HepG2 (cell line): ENCODE results near the gene SLC13A1. TPM values are rescaled to one million over a fixed set of nuclear protein-coding genes. Genes with fewer than 3 reads are reported as not detected.

Experiments used
- ATAC-seq: fragments of 200-7000 bp; cut with Tn5 transposase; 3 replicates; pipeline ENCODE4 v1.9.1; 2020; ENCODE audit warnings: mild to moderate bottlenecking, moderate library complexity
- BruUV-seq: library from RNA; stranded (reverse); fragments of 400-500 nt; replicated peaks from 2 replicates; lab custom pipeline; 2021; lab: Mats Ljungman, UMichigan
- CTCF ChIA-PET: fragments of 300-600 bp; formaldehyde crosslinking; extraction: SDS; loops from one replicate; lab custom pipeline; 2021; ENCODE audit warnings: low total read pairs, inconsistent platforms, low intra/inter-chr PET ratio; lab: Yijun Ruan, JAX
- POLR2A ChIA-PET: fragments of 350-600 bp; sonication (Branson Sonifier 250); formaldehyde crosslinking; loops from one replicate; lab custom pipeline; 2020; ENCODE audit warnings: antibody characterized with exemption, inconsistent platforms; lab: Yijun Ruan, JAX
- DNase-seq: peaks from one replicate; pipeline ENCODE4 v3.0.0-alpha.2; 2015; ENCODE audit warnings: low spot score
- FAIRE-seq: peaks from 3 replicates; lab custom pipeline; 2011; peaks lifted over from hg19 to GRCh38; lab: Jason Lieb, UNC
- H2AFZ ChIP-seq: one replicate; pipeline ENCODE4 v1.6.1; 2011; ENCODE audit warnings: low read length, inconsistent platforms
- H3K27ac ChIP-seq: fragments of 300-600 bp; 3 replicates; pipeline ENCODE4 v1.8.0; 2011; ENCODE audit warnings: mixed run types, mild to moderate bottlenecking, mixed read lengths, low read length, inconsistent platforms; ENCODE audit not compliant: insufficient read depth; ENCODE audit errors: extremely low read length
- H3K27me3 ChIP-seq, 2 experiments: fragments of 200-600 bp in 1 of 2; 2 replicates in 1 of 2; 3 replicates in 1 of 2; pipeline versions ENCODE4 v1.6.0 to v1.8.0; 2011; ENCODE audit warnings: low read length in 2 of 2, mild to moderate bottlenecking in 2 of 2, moderate library complexity in 2 of 2, inconsistent platforms in 1 of 2; ENCODE audit not compliant: insufficient read depth in 2 of 2, control insufficient read depth in 1 of 2
- H3K36me3 ChIP-seq, 2 experiments: fragments of 200-600 bp in 1 of 2; replicated peaks in 1 of 2; 2 replicates in 1 of 2; 3 replicates in 1 of 2; pipeline versions ENCODE4 v1.5.1 to v1.8.0; 2011; ENCODE audit warnings: low read length in 2 of 2, inconsistent platforms in 1 of 2; ENCODE audit not compliant: insufficient read depth in 2 of 2, control insufficient read depth in 1 of 2
- H3K4me1 ChIP-seq: 2 replicates; pipeline ENCODE4 v1.5.1; 2012; ENCODE audit warnings: low read length, inconsistent platforms; ENCODE audit not compliant: insufficient read depth
- H3K4me2 ChIP-seq: 2 replicates; pipeline ENCODE4 v1.6.0; 2011; ENCODE audit warnings: low read depth, low read length, inconsistent platforms
- H3K4me3 ChIP-seq, 3 experiments: fragments of 200-600 bp in 1 of 3; sonication (generic), shearing (Covaris generic) in 1 of 3; replicated peaks in 1 of 3; 2 replicates each; pipeline ENCODE4 v1.5.1; 2011 to 2016; ENCODE audit warnings: low read length in 3 of 3, inconsistent platforms in 2 of 3, low read depth in 2 of 3, mild to moderate bottlenecking in 2 of 3, control low read depth in 1 of 3, mixed read lengths in 1 of 3; ENCODE audit not compliant: insufficient read depth in 1 of 3
- H3K79me2 ChIP-seq: one replicate; pipeline ENCODE4 v1.6.1; 2011; ENCODE audit warnings: low read length, inconsistent platforms; ENCODE audit not compliant: insufficient read depth
- H3K9ac ChIP-seq: 2 replicates; pipeline ENCODE4 v1.6.0; 2011; ENCODE audit warnings: mild to moderate bottlenecking, low read depth, low read length, inconsistent platforms; ENCODE audit not compliant: insufficient read depth
- H3K9me3 ChIP-seq: 2 replicates; pipeline ENCODE4 v1.5.1; 2012; ENCODE audit warnings: mild to moderate bottlenecking, low read length
- H4K20me1 ChIP-seq: 2 replicates; pipeline ENCODE4 v1.6.0; 2011; ENCODE audit warnings: inconsistent platforms, mild to moderate bottlenecking, low read length, moderate library complexity; ENCODE audit not compliant: insufficient read depth
- CREB3 ChIP-seq: sonication (generic); formaldehyde crosslinking; IDR thresholded peaks from 2 replicates; pipeline ENCODE4 v1.5.0; 2020; ENCODE audit warnings: missing genetic modification reagents
- TFDP1 ChIP-seq: IDR thresholded peaks from 2 replicates; pipeline ENCODE4 v1.6.1; 2016; ENCODE audit warnings: missing compliant biosample characterization, missing genetic modification reagents, borderline replicate concordance
- ZBTB34 ChIP-seq: sonication (generic); formaldehyde crosslinking; IDR thresholded peaks from 2 replicates; pipeline ENCODE4 v1.8.0; 2022; ENCODE audit warnings: mild to moderate bottlenecking, missing genetic modification reagents
- ZNF879 ChIP-seq: sonication (generic); formaldehyde crosslinking; IDR thresholded peaks from 2 replicates; pipeline ENCODE4 v1.8.1; 2023; ENCODE audit warnings: missing genetic modification reagents
- WGBS: methylation state at CpG from one replicate; pipeline ENCODE4 v1.1.6; 2017; ENCODE audit warnings: low lambda C conversion rate; 5-methylcytosine and 5-hydroxymethylcytosine counted together
- in situ Hi-C: cut with HindIII; loops from 2 replicates; pipeline ENCODE4 v1.10.0; 2017; ENCODE audit warnings: low pct_unique_long_range_greater_than_20kb; ENCODE audit not compliant: extremely low pct_ligation_motif_present
- intact Hi-C: fragments of 100-400 bp; cut with micrococcal nuclease; formaldehyde crosslinking; loops from one replicate; pipeline ENCODE4 v1.10.0; 2022; ENCODE audit not compliant: unreplicated experiment
- polyA plus RNA-seq, 8 experiments: library from polyadenylated mRNA; depleted of rRNA in 3 of 8; stranded (reverse) in 7 of 8; unstranded in 1 of 8; fragments of >200 nt; fragmentation: Illumina TruSeq in 4 of 8; extraction: Trizol in 4 of 8; gene quantifications; 2 replicates each; pipeline versions ENCODE4 v1.2.1 to v1.2.3, GENCODE V29; 2011 to 2016; ENCODE audit warnings: low read depth in 4 of 8, missing spikeins in 1 of 8, mixed read lengths in 1 of 8; ENCODE audit not compliant: insufficient read depth in 1 of 8
- total RNA-seq, 5 experiments: library from RNA; depleted of rRNA; stranded (reverse); fragments of >200 nt; fragmentation: Illumina TruSeq; extraction: Trizol; gene quantifications; 2 replicates each; pipeline ENCODE4 v1.2.3, GENCODE V29; 2016; ENCODE audit warnings: low read depth in 1 of 5
- TF ChIP-seq, protein P1 (sequence below): sonication (generic); formaldehyde crosslinking; IDR thresholded peaks from 2 replicates; pipeline ENCODE4 v1.5.0; 2020; ENCODE audit warnings: mild to moderate bottlenecking, missing genetic modification reagents, borderline replicate concordance
- TF ChIP-seq, protein P2 (sequence below): sonication (generic); formaldehyde crosslinking; IDR thresholded peaks from 2 replicates; pipeline ENCODE4 v1.4.0; 2020; ENCODE audit warnings: missing genetic modification reagents
- TF ChIP-seq, protein P3 (sequence below): sonication (generic); formaldehyde crosslinking; conservative IDR thresholded peaks from 2 replicates; pipeline ENCODE4 v1.8.1; 2023; ENCODE audit warnings: missing genetic modification reagents

SLC13A1 gene
- total and polyA plus RNA-seq, 2 of the 13 experiments (the other 11 are each of a cell fraction or from before 2014, with no cell fraction given) = not detected

- ChIA-PET CTCF (no interaction called here), POLR2A (no interaction called here)
- WGBS = 7% methylated on average over 3 of the region's 3 CpGs
- no peak overlapping the region for H3K4me2 ChIP-seq
- H3K36me3 ChIP-seq = no peaks in the 10 kb centered on the region
- no peaks in the 10 kb centered on the region for H4K20me1 ChIP-seq
- H2AFZ ChIP-seq = no peak overlapping the region
- ATAC-seq = no peak
- H3K27ac ChIP-seq = no peak overlapping the region
- H3K4me3 ChIP-seq = no peak overlapping the region
- intact Hi-C loops = no loop called here
- in situ Hi-C loops = no loop called here
- FAIRE-seq = no peak
- no peaks in the 10 kb centered on the region for H3K79me2 ChIP-seq
- BruUV-seq = no TSS peak
- no peaks in the 10 kb centered on the region for H3K9me3 ChIP-seq
- H3K9ac ChIP-seq = no peak overlapping the region
- H3K27me3 ChIP-seq = no peaks in the 10 kb centered on the region
- no peaks in the 10 kb centered on the region for H3K4me1 ChIP-seq
- no peak for DNase-seq
- TF ChIP-seq ZBTB34 (no peak), TFDP1 (CRISPR knock-in tag) (no peak), ZNF879 (CRISPR knock-in tag) (no peak), CREB3 (CRISPR knock-in tag) (no peak)
- TF ChIP-seq, protein P1, sequence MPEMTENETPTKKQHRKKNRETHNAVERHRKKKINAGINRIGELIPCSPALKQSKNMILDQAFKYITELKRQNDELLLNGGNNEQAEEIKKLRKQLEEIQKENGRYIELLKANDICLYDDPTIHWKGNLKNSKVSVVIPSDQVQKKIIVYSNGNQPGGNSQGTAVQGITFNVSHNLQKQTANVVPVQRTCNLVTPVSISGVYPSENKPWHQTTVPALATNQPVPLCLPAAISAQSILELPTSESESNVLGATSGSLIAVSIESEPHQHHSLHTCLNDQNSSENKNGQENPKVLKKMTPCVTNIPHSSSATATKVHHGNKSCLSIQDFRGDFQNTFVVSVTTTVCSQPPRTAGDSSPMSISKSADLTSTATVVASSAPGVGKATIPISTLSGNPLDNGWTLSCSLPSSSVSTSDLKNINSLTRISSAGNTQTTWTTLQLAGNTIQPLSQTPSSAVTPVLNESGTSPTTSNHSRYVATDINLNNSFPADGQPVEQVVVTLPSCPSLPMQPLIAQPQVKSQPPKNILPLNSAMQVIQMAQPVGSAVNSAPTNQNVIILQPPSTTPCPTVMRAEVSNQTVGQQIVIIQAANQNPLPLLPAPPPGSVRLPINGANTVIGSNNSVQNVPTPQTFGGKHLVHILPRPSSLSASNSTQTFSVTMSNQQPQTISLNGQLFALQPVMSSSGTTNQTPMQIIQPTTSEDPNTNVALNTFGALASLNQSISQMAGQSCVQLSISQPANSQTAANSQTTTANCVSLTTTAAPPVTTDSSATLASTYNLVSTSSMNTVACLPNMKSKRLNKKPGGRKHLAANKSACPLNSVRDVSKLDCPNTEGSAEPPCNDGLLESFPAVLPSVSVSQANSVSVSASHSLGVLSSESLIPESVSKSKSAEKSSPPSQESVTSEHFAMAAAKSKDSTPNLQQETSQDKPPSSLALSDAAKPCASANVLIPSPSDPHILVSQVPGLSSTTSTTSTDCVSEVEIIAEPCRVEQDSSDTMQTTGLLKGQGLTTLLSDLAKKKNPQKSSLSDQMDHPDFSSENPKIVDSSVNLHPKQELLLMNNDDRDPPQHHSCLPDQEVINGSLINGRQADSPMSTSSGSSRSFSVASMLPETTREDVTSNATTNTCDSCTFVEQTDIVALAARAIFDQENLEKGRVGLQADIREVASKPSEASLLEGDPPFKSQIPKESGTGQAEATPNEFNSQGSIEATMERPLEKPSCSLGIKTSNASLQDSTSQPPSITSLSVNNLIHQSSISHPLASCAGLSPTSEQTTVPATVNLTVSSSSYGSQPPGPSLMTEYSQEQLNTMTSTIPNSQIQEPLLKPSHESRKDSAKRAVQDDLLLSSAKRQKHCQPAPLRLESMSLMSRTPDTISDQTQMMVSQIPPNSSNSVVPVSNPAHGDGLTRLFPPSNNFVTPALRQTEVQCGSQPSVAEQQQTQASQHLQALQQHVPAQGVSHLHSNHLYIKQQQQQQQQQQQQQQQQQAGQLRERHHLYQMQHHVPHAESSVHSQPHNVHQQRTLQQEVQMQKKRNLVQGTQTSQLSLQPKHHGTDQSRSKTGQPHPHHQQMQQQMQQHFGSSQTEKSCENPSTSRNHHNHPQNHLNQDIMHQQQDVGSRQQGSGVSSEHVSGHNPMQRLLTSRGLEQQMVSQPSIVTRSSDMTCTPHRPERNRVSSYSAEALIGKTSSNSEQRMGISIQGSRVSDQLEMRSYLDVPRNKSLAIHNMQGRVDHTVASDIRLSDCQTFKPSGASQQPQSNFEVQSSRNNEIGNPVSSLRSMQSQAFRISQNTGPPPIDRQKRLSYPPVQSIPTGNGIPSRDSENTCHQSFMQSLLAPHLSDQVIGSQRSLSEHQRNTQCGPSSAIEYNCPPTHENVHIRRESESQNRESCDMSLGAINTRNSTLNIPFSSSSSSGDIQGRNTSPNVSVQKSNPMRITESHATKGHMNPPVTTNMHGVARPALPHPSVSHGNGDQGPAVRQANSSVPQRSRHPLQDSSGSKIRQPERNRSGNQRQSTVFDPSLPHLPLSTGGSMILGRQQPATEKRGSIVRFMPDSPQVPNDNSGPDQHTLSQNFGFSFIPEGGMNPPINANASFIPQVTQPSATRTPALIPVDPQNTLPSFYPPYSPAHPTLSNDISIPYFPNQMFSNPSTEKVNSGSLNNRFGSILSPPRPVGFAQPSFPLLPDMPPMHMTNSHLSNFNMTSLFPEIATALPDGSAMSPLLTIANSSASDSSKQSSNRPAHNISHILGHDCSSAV = no peak
- TF ChIP-seq, protein P2, sequence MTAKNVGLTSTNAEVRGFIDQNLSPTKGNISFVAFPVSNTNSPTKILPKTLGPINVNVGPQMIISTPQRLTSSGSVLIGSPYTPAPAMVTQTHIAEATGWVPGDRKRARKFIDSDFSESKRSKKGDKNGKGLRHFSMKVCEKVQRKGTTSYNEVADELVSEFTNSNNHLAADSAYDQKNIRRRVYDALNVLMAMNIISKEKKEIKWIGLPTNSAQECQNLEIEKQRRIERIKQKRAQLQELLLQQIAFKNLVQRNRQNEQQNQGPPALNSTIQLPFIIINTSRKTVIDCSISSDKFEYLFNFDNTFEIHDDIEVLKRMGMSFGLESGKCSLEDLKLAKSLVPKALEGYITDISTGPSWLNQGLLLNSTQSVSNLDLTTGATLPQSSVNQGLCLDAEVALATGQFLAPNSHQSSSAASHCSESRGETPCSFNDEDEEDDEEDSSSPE (CRISPR knock-in tag) = no peak
- TF ChIP-seq, protein P3, sequence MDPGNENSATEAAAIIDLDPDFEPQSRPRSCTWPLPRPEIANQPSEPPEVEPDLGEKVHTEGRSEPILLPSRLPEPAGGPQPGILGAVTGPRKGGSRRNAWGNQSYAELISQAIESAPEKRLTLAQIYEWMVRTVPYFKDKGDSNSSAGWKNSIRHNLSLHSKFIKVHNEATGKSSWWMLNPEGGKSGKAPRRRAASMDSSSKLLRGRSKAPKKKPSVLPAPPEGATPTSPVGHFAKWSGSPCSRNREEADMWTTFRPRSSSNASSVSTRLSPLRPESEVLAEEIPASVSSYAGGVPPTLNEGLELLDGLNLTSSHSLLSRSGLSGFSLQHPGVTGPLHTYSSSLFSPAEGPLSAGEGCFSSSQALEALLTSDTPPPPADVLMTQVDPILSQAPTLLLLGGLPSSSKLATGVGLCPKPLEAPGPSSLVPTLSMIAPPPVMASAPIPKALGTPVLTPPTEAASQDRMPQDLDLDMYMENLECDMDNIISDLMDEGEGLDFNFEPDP = no peak
These were observed 2.1 kb upstream of the SLC13A1 start for GRCh38 chr7:123201901-123202300.
